MCF 10A (cell line): ENCODE measurements around the gene ARHGAP42. TPM values are rescaled to one million over a fixed set of nuclear protein-coding genes. Genes with fewer than 3 reads are reported as not detected.

Experiments
- BruUV-seq: library from RNA; stranded (reverse); fragments of 400-500 nt; replicated peaks from 2 replicates; lab custom pipeline; 2021; lab: Mats Ljungman, UMichigan
- CTCF ChIA-PET: fragments of 300-600 bp; sonication (Branson Sonifier 250); formaldehyde crosslinking; extraction: SDS; loops from one replicate; lab custom pipeline; 2021; ENCODE audit warnings: antibody characterized with exemption, inconsistent platforms; lab: Yijun Ruan, JAX
- POLR2A ChIA-PET: fragments of 300-600, 350-650 bp; sonication (Branson Sonifier 250); formaldehyde crosslinking; extraction: SDS; loops from one replicate; lab custom pipeline; 2020; ENCODE audit warnings: antibody characterized with exemption, inconsistent platforms; lab: Yijun Ruan, JAX
- DNase-seq: peaks from one replicate; pipeline ENCODE4 v3.0.0-alpha.2; 2018; ENCODE audit not compliant: unreplicated experiment
- H3K27ac Mint-ChIP-seq: one replicate; pipeline ENCODE4 v1.8.0; 2022; ENCODE audit warnings: mild to moderate bottlenecking, low read depth, mixed read lengths; ENCODE audit not compliant: unreplicated experiment
- H3K27me3 Mint-ChIP-seq: one replicate; pipeline ENCODE4 v1.8.0; 2022; ENCODE audit warnings: mixed read lengths; ENCODE audit not compliant: insufficient read depth, unreplicated experiment
- H3K36me3 Mint-ChIP-seq: one replicate; pipeline ENCODE4 v1.8.0; 2022; ENCODE audit warnings: mild to moderate bottlenecking, moderate library complexity, mixed read lengths; ENCODE audit not compliant: insufficient read depth, unreplicated experiment
- H3K4me1 Mint-ChIP-seq: one replicate; pipeline ENCODE4 v1.8.0; 2022; ENCODE audit warnings: mixed read lengths; ENCODE audit not compliant: insufficient read depth, unreplicated experiment
- H3K4me3 Mint-ChIP-seq: one replicate; pipeline ENCODE4 v1.8.0; 2022; ENCODE audit warnings: mild to moderate bottlenecking, moderate library complexity, mixed read lengths; ENCODE audit not compliant: unreplicated experiment
- H3K9me3 Mint-ChIP-seq: one replicate; pipeline ENCODE4 v1.8.0; 2022; ENCODE audit warnings: mixed read lengths; ENCODE audit not compliant: unreplicated experiment
- CTCF ChIP-seq: fragments of 200-600 bp; IDR thresholded peaks from one replicate; pipeline ENCODE4 v1.8.0; 2022; ENCODE audit warnings: antibody characterized with exemption, mild to moderate bottlenecking; ENCODE audit not compliant: unreplicated experiment
- intact Hi-C: fragments of 100-400 bp; cut with micrococcal nuclease; formaldehyde crosslinking; loops from 2 replicates; pipeline ENCODE4 v1.14.1; 2022
- total RNA-seq: library from RNA; stranded (reverse); gene quantifications from 2 replicates; pipeline ENCODE4 v1.2.3, GENCODE V29; 2022

The ARHGAP42 gene
- total RNA-seq, 1 experiment from 2014 or later: 2.5 TPM

- Mint-ChIP-seq H3K4me1 (peaks cover 5% of the 10 kb centered on the region), H3K4me3 (no peak overlapping the region), H3K9me3 (no peaks in the 10 kb centered on the region), H3K27me3 (no peaks in the 10 kb centered on the region), H3K27ac (no peak overlapping the region), H3K36me3 (no peaks in the 10 kb centered on the region)
- POLR2A ChIA-PET: interaction anchor here (0.6 kb wide), 1 partner anchor 12 kb away, joined by 3 read pairs; no protein-coding TSS in a partner anchor
- CTCF ChIA-PET: interaction anchor here (0.7 to 1.0 kb wide), 2 partner anchors 16 to 81 kb away, joined by 3 to 4 read pairs; no protein-coding TSS in a partner anchor
- intact Hi-C loops: no loop called here
- DNase-seq: no peak
- no TSS peak for BruUV-seq
- no peak for TF ChIP-seq CTCF
Observed at GRCh38 chr11:100703801-100704575, 16.9 kb downstream of the ARHGAP42 start.

- POLR2A ChIA-PET: no interaction called here
- no TSS peak for BruUV-seq
Observed at GRCh38 chr11:100705447-100705846, 18.4 kb downstream of the ARHGAP42 start.

GRCh38 chr11:100706179-100706578 lies 19.1 kb downstream of the ARHGAP42 start:
- Mint-ChIP-seq H3K27me3 (no peaks in the 10 kb centered on the region), H3K4me1 (peaks cover 5% of the 10 kb centered on the region), H3K27ac (no peak overlapping the region), H3K36me3 (no peaks in the 10 kb centered on the region), H3K4me3 (no peak overlapping the region), H3K9me3 (no peaks in the 10 kb centered on the region)
- BruUV-seq: no TSS peak
- intact Hi-C loops: no loop called here
- no peak for TF ChIP-seq CTCF
- no peak for DNase-seq
- ChIA-PET POLR2A (no interaction called here), CTCF (interaction anchor here (0.7 to 2.4 kb wide), 4 partner anchors 19 to 1562 kb away, joined by 3 to 8 read pairs (median 4); no protein-coding TSS in a partner anchor)

More at GRCh38 chr11:100705447-100705846, 18.4 kb downstream of the ARHGAP42 start:
- no peaks in the 10 kb centered on the region for H3K27me3 Mint-ChIP-seq
- CTCF ChIA-PET: interaction anchor here (0.6 to 2.4 kb wide), 3 partner anchors 20 to 1563 kb away, joined by 3 to 8 read pairs (median 4); no protein-coding TSS in a partner anchor
- DNase-seq: no peak
- intact Hi-C loops: no loop called here
- H3K36me3 Mint-ChIP-seq: no peaks in the 10 kb centered on the region
- peaks cover 5% of the 10 kb centered on the region for H3K4me1 Mint-ChIP-seq
- no peak overlapping the region for H3K4me3 Mint-ChIP-seq
- no peaks in the 10 kb centered on the region for H3K9me3 Mint-ChIP-seq
- no peak overlapping the region for H3K27ac Mint-ChIP-seq
- no peak for TF ChIP-seq CTCF

GRCh38 chr11:100709233-100709957 lies 22.3 kb downstream of the ARHGAP42 start:
- H3K27ac Mint-ChIP-seq: no peak overlapping the region
- ChIA-PET POLR2A (no interaction called here), CTCF (interaction anchor here (0.6 to 0.9 kb wide), 3 partner anchors 9 to 273 kb away, joined by 3 read pairs; no protein-coding TSS in a partner anchor)
- no TSS peak for BruUV-seq
- DNase-seq: no peak
- no peaks in the 10 kb centered on the region for H3K4me1 Mint-ChIP-seq
- H3K9me3 Mint-ChIP-seq: no peaks in the 10 kb centered on the region
- no peak for TF ChIP-seq CTCF
- no peaks in the 10 kb centered on the region for H3K27me3 Mint-ChIP-seq
- intact Hi-C loops: no loop called here
- no peaks in the 10 kb centered on the region for H3K36me3 Mint-ChIP-seq
- no peak overlapping the region for H3K4me3 Mint-ChIP-seq
